ENCODE measurements around the gene ELOA.

DNA sequence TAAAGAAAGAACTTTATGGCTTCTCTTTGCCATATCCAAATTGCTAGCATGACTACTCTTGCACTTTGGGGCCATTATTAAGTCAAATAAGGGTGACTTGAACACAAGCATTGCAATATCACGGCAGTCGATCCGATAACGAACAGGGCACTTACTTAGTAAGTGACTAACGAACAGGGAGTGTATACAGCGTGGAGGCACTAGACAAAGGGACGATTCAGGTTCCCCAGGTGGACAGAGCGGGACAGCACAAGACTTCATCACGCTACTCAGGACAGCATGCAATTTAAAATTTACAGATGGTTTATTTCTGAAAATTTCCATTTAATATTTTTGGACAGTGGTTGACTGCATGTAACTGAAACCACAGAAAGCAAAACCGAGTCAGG, 29.6 kb downstream of the ELOA start:
- TF ChIP-seq MLLT10 (CRISPR knock-in tag; IDR thresholded peaks at IDR 0.05): no peak
- TF ChIP-seq SMAD3 (CRISPR knock-in tag; IDR thresholded peaks at IDR 0.05): no peak
- no peak for TF ChIP-seq RCOR2 (CRISPR knock-in tag; IDR thresholded peaks at IDR 0.05)
- no peak for TF ChIP-seq TAF1 (CRISPR knock-in tag; IDR thresholded peaks at IDR 0.05)
- no peak for TF ChIP-seq BRCA1 (CRISPR knock-in tag; IDR thresholded peaks at IDR 0.05)
- TF ChIP-seq BRD4 (CRISPR knock-in tag; IDR thresholded peaks at IDR 0.05): no peak
- no peak for TF ChIP-seq ZBTB7A (CRISPR knock-in tag; IDR thresholded peaks at IDR 0.05)
- no peak for TF ChIP-seq MTA3 (CRISPR knock-in tag; IDR thresholded peaks at IDR 0.05)
